GM23338 (cell line): Measurements from ENCODE around the gene TUBGCP4. TPM values are rescaled to one million over a fixed set of nuclear protein-coding genes. Genes with fewer than 3 reads are reported as not detected.

Source experiments
- ATAC-seq: fragments of 200-7000 bp; cut with Tn5 transposase; 3 replicates; pipeline ENCODE4 v1.9.1; 2020
- DNase-seq: peaks from one replicate; pipeline ENCODE4 v3.0.0-alpha.2; 2015; ENCODE audit warnings: low spot score
- H2AFZ ChIP-seq: fragments of 200-600 bp; sonication (generic); 2 replicates; pipeline ENCODE4 v1.8.0; 2016; ENCODE audit warnings: antibody characterized with exemption, mild to moderate bottlenecking, moderate library complexity
- H3F3A ChIP-seq: fragments of 200-600 bp; sonication (generic); replicated peaks from 2 replicates; pipeline ENCODE4 v1.8.0; 2017; ENCODE audit warnings: antibody characterized with exemption, mixed run types, low read depth
- H3K27ac ChIP-seq: fragments of 200-600 bp; sonication (generic); 2 replicates; pipeline ENCODE4 v1.6.1; 2016; ENCODE audit warnings: low read depth
- H3K27me3 ChIP-seq: fragments of 200-600 bp; sonication (generic); 2 replicates; pipeline ENCODE4 v1.8.0; 2016; ENCODE audit warnings: mild to moderate bottlenecking, mixed run types, moderate library complexity; ENCODE audit not compliant: insufficient read depth
- H3K36me3 ChIP-seq: fragments of 200-600 bp; sonication (generic); 2 replicates; pipeline ENCODE4 v1.8.0; 2016; ENCODE audit warnings: mild to moderate bottlenecking; ENCODE audit not compliant: insufficient read depth
- H3K4me1 ChIP-seq: fragments of 200-600 bp; sonication (generic); 2 replicates; pipeline ENCODE4 v1.8.0; 2016; ENCODE audit warnings: mild to moderate bottlenecking, moderate library complexity; ENCODE audit not compliant: insufficient read depth
- H3K4me2 ChIP-seq: fragments of 200-600 bp; sonication (generic); 2 replicates; pipeline ENCODE4 v1.7.1; 2017; ENCODE audit warnings: mixed run types
- H3K4me3 ChIP-seq: fragments of 200-600 bp; sonication (generic); 2 replicates; pipeline ENCODE4 v1.6.1; 2016; ENCODE audit warnings: mixed run types
- H3K79me2 ChIP-seq: fragments of 200-600 bp; sonication (generic); replicated peaks from 2 replicates; pipeline ENCODE4 v1.8.0; 2017; ENCODE audit warnings: mild to moderate bottlenecking; ENCODE audit not compliant: insufficient read depth
- H3K9me2 ChIP-seq: fragments of 200-600 bp; sonication (generic); 2 replicates; pipeline ENCODE4 v1.8.0; 2017; ENCODE audit not compliant: insufficient read depth
- H4K20me1 ChIP-seq: fragments of 200-600 bp; sonication (generic); replicated peaks from 2 replicates; pipeline ENCODE4 v1.8.0; 2017; ENCODE audit warnings: mild to moderate bottlenecking; ENCODE audit not compliant: insufficient read depth
- H3K27ac Mint-ChIP-seq: 2 replicates; pipeline ENCODE4 v1.8.0; 2020; ENCODE audit warnings: inconsistent platforms, mild to moderate bottlenecking, moderate library complexity, mixed read lengths
- H3K27me3 Mint-ChIP-seq: 3 replicates; pipeline ENCODE4 v1.8.0; 2022; ENCODE audit warnings: low read depth, mild to moderate bottlenecking, moderate library complexity, mixed read lengths, inconsistent platforms; ENCODE audit not compliant: insufficient read depth, poor library complexity
- H3K36me3 Mint-ChIP-seq: 3 replicates; pipeline ENCODE4 v1.8.0; 2021; ENCODE audit warnings: low read depth, mild to moderate bottlenecking, inconsistent platforms, moderate library complexity, mixed read lengths
- H3K4me1 Mint-ChIP-seq: 3 replicates; pipeline ENCODE4 v1.8.0; 2020; ENCODE audit warnings: mild to moderate bottlenecking, inconsistent platforms, mixed read lengths
- H3K4me3 Mint-ChIP-seq: 3 replicates; pipeline ENCODE4 v1.8.0; 2021; ENCODE audit warnings: moderate library complexity, mild to moderate bottlenecking, inconsistent platforms, mixed read lengths
- H3K9me3 Mint-ChIP-seq: 3 replicates; pipeline ENCODE4 v1.8.0; 2020; ENCODE audit warnings: moderate library complexity, mild to moderate bottlenecking, inconsistent platforms, mixed read lengths
- CTCF ChIP-seq, 2 experiments: fragments of 200-600 bp in 1 of 2; sonication (generic) in 1 of 2; conservative IDR thresholded peaks; 2 replicates each; pipeline versions ENCODE4 v1.5.1 to v1.6.1; 2016 to 2017; ENCODE audit warnings: antibody characterized with exemption in 2 of 2, low read depth in 2 of 2, mild to moderate bottlenecking in 2 of 2, moderate library complexity in 1 of 2
- ETS1 ChIP-seq: IDR thresholded peaks from 2 replicates; pipeline ENCODE4 v1.6.1; 2016; ENCODE audit warnings: antibody characterized with exemption
- EZH2 ChIP-seq: fragments of 200-600 bp; sonication (generic); IDR thresholded peaks from one replicate; pipeline ENCODE4 v1.8.0; 2017; ENCODE audit warnings: antibody characterized with exemption, mild to moderate bottlenecking, low read depth; ENCODE audit not compliant: unreplicated experiment
- EZH2phosphoT487 ChIP-seq: fragments of 200-600 bp; sonication (generic); IDR thresholded peaks from one replicate; pipeline ENCODE4 v1.8.1; 2018; ENCODE audit warnings: antibody characterized with exemption; ENCODE audit not compliant: unreplicated experiment
- JUNB ChIP-seq: IDR thresholded peaks from one replicate; pipeline ENCODE4 v1.6.1; 2016; ENCODE audit warnings: antibody characterized with exemption; ENCODE audit not compliant: unreplicated experiment
- NANOG ChIP-seq: IDR thresholded peaks from 2 replicates; pipeline ENCODE4 v1.6.1; 2016; ENCODE audit warnings: antibody characterized with exemption, borderline replicate concordance
- POLR2AphosphoS5 ChIP-seq: IDR thresholded peaks from 2 replicates; pipeline ENCODE4 v1.6.1; 2016; ENCODE audit warnings: antibody characterized with exemption, low read depth
- REST ChIP-seq: IDR thresholded peaks from one replicate; pipeline ENCODE4 v1.6.1; 2018; ENCODE audit warnings: antibody characterized with exemption; ENCODE audit not compliant: unreplicated experiment
- ZNF114 ChIP-seq: fragments of 250-450 bp; sonication (Bioruptor Pico); IDR thresholded peaks from 2 replicates; pipeline ENCODE4 v1.5.0; 2020; ENCODE audit warnings: mild to moderate bottlenecking, moderate library complexity
- ZNF331 ChIP-seq: fragments of 250-450 bp; sonication (Bioruptor Pico); IDR thresholded peaks from 2 replicates; pipeline ENCODE4 v1.5.0; 2020; ENCODE audit warnings: low read depth, mild to moderate bottlenecking, moderate library complexity
- polyA plus RNA-seq: library from polyadenylated mRNA; unstranded; fragments of >200 nt; fragmentation: Nextera tagmentation; extraction: Ambion mirVana; gene quantifications from 2 replicates; pipeline ENCODE4 v1.2.1, GENCODE V29; 2016
- total RNA-seq: library from RNA; depleted of rRNA; stranded (reverse); fragments of >200 nt; shearing (Covaris generic); gene quantifications from 2 replicates; pipeline ENCODE4 v1.2.3, GENCODE V29; 2014

The TUBGCP4 gene
- total and polyA plus RNA-seq, 2 experiments from 2014 or later: 10.6 to 18.0 TPM

- no peak for TF ChIP-seq REST
- no peak for TF ChIP-seq ETS1
- no peak for TF ChIP-seq EZH2phosphoT487
- no peak for TF ChIP-seq EZH2
- no peak for TF ChIP-seq ZNF331 (CRISPR knock-in tag)
- TF ChIP-seq JUNB: no peak
- no peak for TF ChIP-seq POLR2AphosphoS5
- TF ChIP-seq NANOG: no peak
- no peak for TF ChIP-seq ZNF114 (CRISPR knock-in tag)
Measured at GRCh38 chr15:43408789-43409188, 37.9 kb downstream of the TUBGCP4 start (continued).

GRCh38 chr15:43410572-43411214 lies 39.8 kb downstream of the TUBGCP4 start:
- H3K4me2 ChIP-seq: no peak overlapping the region
- H2AFZ ChIP-seq: no peak overlapping the region
- no peaks in the 10 kb centered on the region for H3K4me1 Mint-ChIP-seq
- 0 out of 2 replicates have a peak overlapping the region, but pooled peaks have one; percentile 30 for H3K27ac ChIP-seq
- no peaks in the 10 kb centered on the region for H3K9me2 ChIP-seq
- no peaks in the 10 kb centered on the region for H3K9me3 Mint-ChIP-seq
- H3K27ac Mint-ChIP-seq: peak overlapping the region; percentile 81
- H3K4me3 ChIP-seq: no peak overlapping the region
- peaks cover 92% of the 10 kb centered on the region for H3K36me3 Mint-ChIP-seq
- H3K79me2 ChIP-seq: no peaks in the 10 kb centered on the region
- no peaks in the 10 kb centered on the region for H3K4me1 ChIP-seq
- H3K27me3 Mint-ChIP-seq: peaks cover 3% of the 10 kb centered on the region
- H3F3A ChIP-seq: peaks cover 9% of the 10 kb centered on the region; the same call in 1 of the 2 replicates
- no peak for TF ChIP-seq NANOG
- TF ChIP-seq CTCF (conservative IDR thresholded peaks at IDR 0.05; ENCODE audit: low read depth in 2 of 2): 0 out of 4 replicates have a peak, but pooled peaks of 1 of the 2 experiments have one; percentile 0
- peak; percentile 18 for DNase-seq
- H3K27me3 ChIP-seq: no peaks in the 10 kb centered on the region
- H4K20me1 ChIP-seq: peaks cover 29% of the 10 kb centered on the region
- ATAC-seq: peak; percentile 61
- no peak overlapping the region for H3K4me3 Mint-ChIP-seq
- H3K36me3 ChIP-seq: peaks cover 68% of the 10 kb centered on the region
